ENCODE results near the gene ADAMTS3. TPM values are rescaled to one million over a fixed set of nuclear protein-coding genes. Genes with fewer than 3 reads are reported as not detected.

Gene ADAMTS3
- total and polyA plus RNA-seq, 8 donors = 0.13 to 6.8 (median 0.24) TPM; not detected in 2

GRCh38 chr4:72440386-72440785, 128.6 kb downstream of the ADAMTS3 start:
- Histone ChIP-seq H3K36me3 (no peaks in the 10 kb centered on the region), H3K27me3 (no peaks in the 10 kb centered on the region), H3K9me3 (no peaks in the 10 kb centered on the region), H3K27ac (no peak overlapping the region), H3K4me1 (no peaks in the 10 kb centered on the region), H3K4me3 (no peak overlapping the region)
- no peak for DNase-seq
- intact Hi-C loops (cut with DNase I; ENCODE audit: low total_unique reads) = no loop called here
- no peak for TF ChIP-seq CTCF (IDR thresholded peaks at IDR 0.05)
- no peak for TF ChIP-seq EP300 (IDR thresholded peaks at IDR 0.05)
- WGBS, 5 donors = 76 to 87% (median 84%) methylated on average over 1 of the region's 1 CpG

- Histone ChIP-seq H3K27me3 (no peaks in the 10 kb centered on the region), H3K9me3 (no peaks in the 10 kb centered on the region), H3K4me3 (no peak overlapping the region), H3K4me1 (no peaks in the 10 kb centered on the region), H3K36me3 (no peaks in the 10 kb centered on the region), H3K27ac (no peak overlapping the region)
- intact Hi-C loops (cut with DNase I; ENCODE audit: low total_unique reads) = no loop called here
- no peak for TF ChIP-seq EP300 (IDR thresholded peaks at IDR 0.05)
- TF ChIP-seq POLR2AphosphoS5 (IDR thresholded peaks at IDR 0.05) = no peak
- TF ChIP-seq POLR2A (IDR thresholded peaks at IDR 0.05) = no peak
- no peak for TF ChIP-seq CTCF (IDR thresholded peaks at IDR 0.05)
- WGBS, 5 donors = 64 to 80% (median 72%) methylated on average over 2 of the region's 2 CpGs
- DNase-seq = no peak
Observed at GRCh38 chr4:72432975-72433374, 136.0 kb downstream of the ADAMTS3 start.

- 72 to 81% (median 78%) methylated on average over 7 of the region's 7 CpGs for WGBS, 5 donors
Observed at GRCh38 chr4:72432282-72432681, 136.7 kb downstream of the ADAMTS3 start.

GRCh38 chr4:72430988-72431387, 138.0 kb downstream of the ADAMTS3 start:
- H3K4me1 ChIP-seq = no peaks in the 10 kb centered on the region
- TF ChIP-seq CTCF (IDR thresholded peaks at IDR 0.05) (no peak), POLR2AphosphoS5 (IDR thresholded peaks at IDR 0.05) (no peak), EP300 (IDR thresholded peaks at IDR 0.05) (no peak), POLR2A (IDR thresholded peaks at IDR 0.05) (no peak)
- H3K36me3 ChIP-seq = no peaks in the 10 kb centered on the region
- no peak for DNase-seq
- H3K27ac ChIP-seq = no peak overlapping the region
- WGBS, 5 donors = 85 to 90% (median 89%) methylated on average over 5 of the region's 5 CpGs
- intact Hi-C loops (cut with DNase I; ENCODE audit: low total_unique reads) = no loop called here
- H3K9me3 ChIP-seq = no peaks in the 10 kb centered on the region
- H3K4me3 ChIP-seq = no peak overlapping the region
- no peaks in the 10 kb centered on the region for H3K27me3 ChIP-seq

More at GRCh38 chr4:72432282-72432681, 136.7 kb downstream of the ADAMTS3 start:
- Histone ChIP-seq H3K36me3 (no peaks in the 10 kb centered on the region), H3K9me3 (no peaks in the 10 kb centered on the region), H3K27ac (no peak overlapping the region), H3K27me3 (no peaks in the 10 kb centered on the region), H3K4me3 (no peak overlapping the region), H3K4me1 (no peaks in the 10 kb centered on the region)
- TF ChIP-seq POLR2A (IDR thresholded peaks at IDR 0.05) (no peak), POLR2AphosphoS5 (IDR thresholded peaks at IDR 0.05) (no peak), EP300 (IDR thresholded peaks at IDR 0.05) (no peak), CTCF (IDR thresholded peaks at IDR 0.05) (no peak)
- no peak for DNase-seq
- intact Hi-C loops (cut with DNase I; ENCODE audit: low total_unique reads) = no loop called here

Data from stomach (tissue), 9 donors.